Natural killer cell (primary cell): Measurements from ENCODE around the gene OR52E5. TPM values are rescaled to one million over a fixed set of nuclear protein-coding genes. Genes with fewer than 3 reads are reported as not detected.

Experiments used
- ATAC-seq, 3 donors: fragments of 150-1000 bp in 2 of 3; fragments of 200-7000 bp in 1 of 3; cut with Tn5 transposase; 1 replicate in 1 of 3; 2 replicates in 2 of 3; pipeline ENCODE4 v1.10.0; 2021; ENCODE audit warnings: mild to moderate bottlenecking in 2 of 3, moderate library complexity in 2 of 3
- DNase-seq, 2 donors: peaks; one replicate each; pipeline versions ENCODE4 v3.0.0 to v3.0.0-alpha.2; 2013 to 2021; ENCODE audit warnings: mixed read lengths in 1 of 2
- H3K27ac ChIP-seq: one replicate; pipeline ENCODE4 v1.5.1; 2013; ENCODE audit warnings: mild to moderate bottlenecking, low read length
- H3K27me3 ChIP-seq: one replicate; pipeline ENCODE4 v1.6.1; 2013; ENCODE audit warnings: low read length; ENCODE audit not compliant: control insufficient read depth, insufficient read depth
- H3K36me3 ChIP-seq: one replicate; pipeline ENCODE4 v1.6.1; 2013; ENCODE audit warnings: low read length; ENCODE audit not compliant: control insufficient read depth, insufficient read depth
- H3K4me1 ChIP-seq: one replicate; pipeline ENCODE4 v1.6.1; 2013; ENCODE audit warnings: low read length; ENCODE audit not compliant: control insufficient read depth, insufficient read depth
- H3K4me3 ChIP-seq: one replicate; pipeline ENCODE4 v1.5.1; 2013; ENCODE audit warnings: low read length
- H3K9me3 ChIP-seq: one replicate; pipeline ENCODE4 v1.6.1; 2013; ENCODE audit warnings: low read length; ENCODE audit not compliant: control insufficient read depth, insufficient read depth
- H3K27ac Mint-ChIP-seq, 2 donors: one replicate each; pipeline ENCODE4 v1.8.0; 2022; ENCODE audit warnings: mild to moderate bottlenecking in 2 of 2, mixed read lengths in 2 of 2, moderate library complexity in 1 of 2
- H3K27me3 Mint-ChIP-seq, 2 donors: one replicate each; pipeline ENCODE4 v1.8.0; 2022; ENCODE audit warnings: low read depth in 2 of 2, mixed read lengths in 2 of 2
- H3K36me3 Mint-ChIP-seq: one replicate; pipeline ENCODE4 v1.8.0; 2022; ENCODE audit warnings: mixed read lengths
- H3K4me1 Mint-ChIP-seq, 2 donors: one replicate each; pipeline ENCODE4 v1.8.0; 2022; ENCODE audit warnings: mixed read lengths in 2 of 2
- H3K4me3 Mint-ChIP-seq: one replicate; pipeline ENCODE4 v1.8.0; 2022; ENCODE audit warnings: mild to moderate bottlenecking, moderate library complexity, mixed read lengths
- H3K9me3 Mint-ChIP-seq, 2 donors: one replicate each; pipeline ENCODE4 v1.8.0; 2022; ENCODE audit warnings: mixed read lengths in 2 of 2
- CTCF ChIP-seq: fragments of 200-600 bp; IDR thresholded peaks from one replicate; pipeline ENCODE4 v1.8.0; 2022; ENCODE audit warnings: antibody characterized with exemption
- WGBS: methylation state at CpG from one replicate; pipeline ENCODE4 v1.1.7; 2013; ENCODE audit warnings: missing lambda C conversion rate; ENCODE audit not compliant: insufficient coverage; 5-methylcytosine and 5-hydroxymethylcytosine counted together
- intact Hi-C: fragments of 100-400 bp; cut with micrococcal nuclease; formaldehyde crosslinking; loops from one replicate; pipeline ENCODE4 v1.14.2; 2022
- total RNA-seq, 4 donors: library from RNA; stranded (reverse); fragments of 120-200 nt in 1 of 4; gene quantifications; one replicate each; pipeline versions ENCODE4 v1.2.3 to v1.2.4, GENCODE V29; 2013 to 2022

OR52E5 gene
- total RNA-seq, 3 donors from 2014 or later (not counting 1 experiment from before 2014, with no cell fraction given) = not detected

DNA sequence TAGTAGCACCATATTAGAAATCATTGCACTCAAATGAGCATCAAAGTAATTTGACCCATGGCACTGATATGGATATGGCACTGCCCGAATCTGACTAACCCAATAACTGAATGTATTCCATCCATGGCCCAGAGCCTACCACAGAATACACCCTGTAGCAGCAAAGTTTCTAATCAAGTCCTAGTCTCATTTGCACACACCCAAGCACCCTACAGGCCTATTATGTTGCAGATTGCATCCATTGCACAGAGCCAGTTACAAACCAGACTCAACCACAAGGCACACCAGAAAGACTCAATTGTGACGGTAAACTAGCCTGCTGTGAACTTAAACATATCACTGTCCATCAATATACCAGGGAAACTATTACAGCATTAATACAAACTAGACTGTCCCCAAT, 6.5 kb downstream of the OR52E5 start:
- ATAC-seq (no peak), DNase-seq (no peak)
- WGBS = 92% methylated on average over 2 of the region's 2 CpGs
- Mint-ChIP-seq H3K4me3 (no peak overlapping the region), H3K4me1 (no peaks in the 10 kb centered on the region), H3K27me3 (peaks cover 2 to 36% of the 10 kb centered on the region in 2 donors), H3K36me3 (no peaks in the 10 kb centered on the region), H3K27ac (no peak overlapping the region), H3K9me3 (no peaks in the 10 kb centered on the region)
- intact Hi-C loops = loop anchor here (10.0 kb wide), 1 partner anchor 775 kb away; no protein-coding TSS in a partner anchor
- Histone ChIP-seq H3K36me3 (no peaks in the 10 kb centered on the region), H3K27me3 (no peaks in the 10 kb centered on the region), H3K4me3 (no peak overlapping the region), H3K27ac (no peak overlapping the region), H3K9me3 (no peaks in the 10 kb centered on the region), H3K4me1 (no peaks in the 10 kb centered on the region)
- no peak for TF ChIP-seq CTCF

DNA sequence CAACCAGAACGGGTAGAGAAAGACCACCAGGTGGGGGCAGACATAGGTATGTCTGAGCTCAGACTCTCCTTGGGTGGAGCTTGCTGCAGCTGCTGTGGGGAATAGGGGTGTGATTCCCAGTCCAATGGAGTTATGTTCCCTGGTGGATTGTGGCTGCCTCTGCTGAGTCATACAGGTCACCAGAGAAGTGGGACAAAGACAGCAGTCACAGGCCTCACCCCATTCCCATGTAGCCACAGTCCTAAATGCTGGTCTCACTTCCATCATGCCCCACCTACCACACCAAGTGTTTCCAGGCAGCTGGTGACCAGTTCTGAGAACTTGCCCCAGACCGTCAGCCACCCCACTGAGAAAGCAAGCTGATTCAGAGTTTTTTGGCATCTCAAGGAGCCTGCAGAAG, 17.5 kb downstream of the OR52E5 start:
- DNase-seq = no peak
- Mint-ChIP-seq H3K4me1 (no peaks in the 10 kb centered on the region), H3K27me3 (peaks cover 3 to 9% of the 10 kb centered on the region in 2 donors), H3K9me3 (peaks cover 0 to 2% of the 10 kb centered on the region in 2 donors), H3K27ac (no peak overlapping the region), H3K4me3 (no peak overlapping the region), H3K36me3 (no peaks in the 10 kb centered on the region)
- TF ChIP-seq CTCF = no peak
- no peaks in the 10 kb centered on the region for H3K4me1 ChIP-seq
- H3K27me3 ChIP-seq = no peaks in the 10 kb centered on the region
- no peaks in the 10 kb centered on the region for H3K36me3 ChIP-seq
- intact Hi-C loops = no loop called here
- no peaks in the 10 kb centered on the region for H3K9me3 ChIP-seq
- ATAC-seq = no peak
- WGBS = 84% methylated on average over 2 of the region's 2 CpGs
- H3K4me3 ChIP-seq = no peak overlapping the region
- no peak overlapping the region for H3K27ac ChIP-seq

GRCh38 chr11:5922749-5923426, 29.9 kb downstream of the OR52E5 start:
- no peak for TF ChIP-seq CTCF
- WGBS = 83% methylated on average over 2 of the region's 2 CpGs
- no peak for ATAC-seq
- H3K27ac ChIP-seq = no peak overlapping the region
- Mint-ChIP-seq H3K4me1 (no peaks in the 10 kb centered on the region), H3K9me3 (peaks cover 0 to 2% of the 10 kb centered on the region in 2 donors), H3K27ac (no peak overlapping the region), H3K27me3 (peaks cover 0 to 3% of the 10 kb centered on the region in 2 donors), H3K36me3 (peaks cover 13% of the 10 kb centered on the region), H3K4me3 (no peak overlapping the region)
- H3K27me3 ChIP-seq = no peaks in the 10 kb centered on the region
- no peaks in the 10 kb centered on the region for H3K36me3 ChIP-seq
- H3K9me3 ChIP-seq = no peaks in the 10 kb centered on the region
- no peak overlapping the region for H3K4me3 ChIP-seq
- no peaks in the 10 kb centered on the region for H3K4me1 ChIP-seq
- no peak for DNase-seq
- intact Hi-C loops = no loop called here

DNA sequence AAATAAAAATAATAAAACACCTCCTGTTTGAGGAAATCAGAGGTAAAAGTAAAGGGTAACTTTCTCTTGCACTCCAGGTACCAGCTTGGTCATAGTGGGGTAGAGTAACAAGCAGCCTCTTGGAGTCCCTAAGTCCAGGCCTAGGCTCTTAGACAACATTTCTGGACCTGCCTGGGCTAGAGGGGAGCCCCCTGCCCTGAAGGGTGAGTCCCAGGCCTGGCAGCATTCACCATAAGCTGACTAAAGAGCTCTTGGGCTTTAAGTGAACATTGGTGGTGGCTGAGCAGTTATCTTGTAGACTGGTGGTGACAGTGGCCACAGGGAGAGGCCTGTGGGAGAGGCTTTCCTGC, 30.4 kb downstream of the OR52E5 start:
- H3K4me3 Mint-ChIP-seq = no peak overlapping the region
- Histone ChIP-seq H3K4me3 (no peak overlapping the region), H3K27ac (no peak overlapping the region), H3K27me3 (no peaks in the 10 kb centered on the region), H3K36me3 (no peaks in the 10 kb centered on the region), H3K4me1 (no peaks in the 10 kb centered on the region), H3K9me3 (no peaks in the 10 kb centered on the region)
- no peak overlapping the region for H3K27ac Mint-ChIP-seq
- H3K36me3 Mint-ChIP-seq = peaks cover 13% of the 10 kb centered on the region
- no peaks in the 10 kb centered on the region for H3K4me1 Mint-ChIP-seq
- peaks cover 0 to 5% of the 10 kb centered on the region in 2 donors for H3K27me3 Mint-ChIP-seq
- no peak for DNase-seq
- H3K9me3 Mint-ChIP-seq = peaks cover 0 to 5% of the 10 kb centered on the region in 2 donors
- no peak for TF ChIP-seq CTCF
- no peak for ATAC-seq
- intact Hi-C loops = no loop called here
